HepG2 (cell line): ENCODE data around the gene TNFRSF25. TPM values are rescaled to one million over a fixed set of nuclear protein-coding genes. Genes with fewer than 3 reads are reported as not detected.

ENCODE experiments used
- GABPA ChIP-seq, 2 experiments: IDR thresholded peaks; 2 replicates each; pipeline ENCODE4 v1.6.1; 2011 to 2016; ENCODE audit warnings: low read depth in 2 of 2, low read length in 1 of 2, missing biosample characterization in 1 of 2, missing genetic modification characterization in 1 of 2
- ISL2 ChIP-seq: sonication (generic); formaldehyde crosslinking; IDR thresholded peaks from 2 replicates; pipeline ENCODE4 v1.5.0; 2020; ENCODE audit warnings: missing genetic modification reagents
- MED1 ChIP-seq: sonication (generic); formaldehyde crosslinking; IDR thresholded peaks from 2 replicates; pipeline ENCODE4 v1.4.0; 2020; ENCODE audit warnings: missing genetic modification reagents
- PHF21A ChIP-seq: sonication (generic); formaldehyde crosslinking; IDR thresholded peaks from 2 replicates; pipeline ENCODE4 v1.5.0; 2020; ENCODE audit warnings: mild to moderate bottlenecking, missing genetic modification reagents
- SALL1 ChIP-seq: sonication (generic); formaldehyde crosslinking; IDR thresholded peaks from 2 replicates; pipeline ENCODE4 v1.8.0; 2022; ENCODE audit warnings: mild to moderate bottlenecking, missing genetic modification reagents
- ZFY ChIP-seq: sonication (generic); formaldehyde crosslinking; IDR thresholded peaks from 2 replicates; pipeline ENCODE4 v1.4.0; 2020; ENCODE audit warnings: missing genetic modification reagents
- ZNF34 ChIP-seq: sonication (generic); formaldehyde crosslinking; IDR thresholded peaks from 2 replicates; pipeline ENCODE4 v1.4.0; 2020; ENCODE audit warnings: mild to moderate bottlenecking, missing genetic modification reagents, borderline replicate concordance
- ZNF549 ChIP-seq: sonication (generic); formaldehyde crosslinking; IDR thresholded peaks from 2 replicates; pipeline ENCODE4 v1.5.0; 2020; ENCODE audit warnings: missing genetic modification reagents
- ZNF614 ChIP-seq: IDR thresholded peaks from 2 replicates; pipeline ENCODE4 v1.6.1; 2018; ENCODE audit warnings: missing biosample characterization, missing genetic modification reagents, inconsistent platforms, borderline replicate concordance
- ZNF790 ChIP-seq: sonication (generic); formaldehyde crosslinking; IDR thresholded peaks from 2 replicates; pipeline ENCODE4 v1.8.0; 2022; ENCODE audit warnings: missing genetic modification reagents, mild to moderate bottlenecking, borderline replicate concordance
- ZSCAN20 ChIP-seq: sonication (generic); formaldehyde crosslinking; IDR thresholded peaks from 2 replicates; pipeline ENCODE4 v1.4.0; 2020; ENCODE audit warnings: missing genetic modification reagents, mild to moderate bottlenecking, borderline replicate concordance
- ZSCAN30 ChIP-seq: sonication (generic); formaldehyde crosslinking; IDR thresholded peaks from 2 replicates; pipeline ENCODE4 v1.5.0; 2020; ENCODE audit warnings: mild to moderate bottlenecking, missing genetic modification reagents
- polyA plus RNA-seq, 8 experiments: library from polyadenylated mRNA; depleted of rRNA in 3 of 8; stranded (reverse) in 7 of 8; unstranded in 1 of 8; fragments of >200 nt; fragmentation: Illumina TruSeq in 4 of 8; extraction: Trizol in 4 of 8; gene quantifications; 2 replicates each; pipeline versions ENCODE4 v1.2.1 to v1.2.3, GENCODE V29; 2011 to 2016; ENCODE audit warnings: low read depth in 4 of 8, missing spikeins in 1 of 8, mixed read lengths in 1 of 8; ENCODE audit not compliant: insufficient read depth in 1 of 8
- total RNA-seq, 5 experiments: library from RNA; depleted of rRNA; stranded (reverse); fragments of >200 nt; fragmentation: Illumina TruSeq; extraction: Trizol; gene quantifications; 2 replicates each; pipeline ENCODE4 v1.2.3, GENCODE V29; 2016; ENCODE audit warnings: low read depth in 1 of 5
- TF ChIP-seq, protein P1 (sequence below): sonication (generic); formaldehyde crosslinking; IDR thresholded peaks from 2 replicates; pipeline ENCODE4 v1.4.0; 2020; ENCODE audit warnings: low read depth, mild to moderate bottlenecking, missing genetic modification reagents
- TF ChIP-seq, protein P2 (sequence below): sonication (generic); formaldehyde crosslinking; IDR thresholded peaks from 2 replicates; pipeline ENCODE4 v1.4.0; 2020; ENCODE audit warnings: missing genetic modification reagents, borderline replicate concordance
- TF ChIP-seq, protein P3 (sequence below): sonication (generic); formaldehyde crosslinking; IDR thresholded peaks from 2 replicates; pipeline ENCODE4 v1.5.0; 2020; ENCODE audit warnings: mild to moderate bottlenecking, missing genetic modification reagents, borderline replicate concordance
- TF ChIP-seq, protein P4 (sequence below): IDR thresholded peaks from 2 replicates; pipeline ENCODE4 v1.6.1; 2012; ENCODE audit warnings: low read length, improper control_type of control experiment

TNFRSF25 gene
- total and polyA plus RNA-seq, 2 of the 13 experiments (the other 11 are each of a cell fraction or from before 2014, with no cell fraction given), result 1.4 to 1.5 TPM

DNA sequence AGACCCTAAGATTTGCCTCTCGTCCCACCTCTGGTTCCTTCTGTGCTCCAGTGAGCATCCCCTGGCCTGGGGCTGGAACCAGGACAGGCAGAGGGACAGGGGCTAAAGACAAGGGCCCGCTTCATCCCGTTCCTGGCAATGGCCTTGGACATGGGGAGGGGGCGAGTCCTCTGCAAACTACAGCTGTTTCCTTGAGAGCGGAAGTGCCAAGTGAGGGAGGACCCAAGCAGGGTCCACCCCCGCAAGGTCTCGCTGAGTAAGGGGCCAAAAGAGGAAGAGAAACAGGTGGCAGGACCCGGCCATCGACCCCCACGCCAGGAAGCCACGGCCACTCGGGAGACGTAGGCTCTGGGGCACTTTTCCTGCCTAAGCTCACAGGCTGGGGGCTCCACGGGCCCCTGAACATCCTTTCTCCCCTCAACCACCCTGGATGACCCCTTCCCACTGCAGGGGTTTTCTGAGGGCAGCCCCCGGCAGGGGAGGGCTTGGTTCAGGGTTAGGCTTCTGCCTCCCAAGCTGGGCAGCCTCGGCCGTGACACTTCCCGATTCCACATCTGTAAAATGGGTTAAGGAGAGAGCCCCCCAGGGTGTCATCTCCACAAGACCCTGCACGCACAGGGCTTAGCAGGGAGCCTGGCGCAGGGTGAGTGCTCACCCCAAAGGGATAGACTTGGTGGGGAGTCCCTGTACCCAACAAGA is 43.4 kb upstream of the TNFRSF25 start (continued):
- TF ChIP-seq, protein P1, sequence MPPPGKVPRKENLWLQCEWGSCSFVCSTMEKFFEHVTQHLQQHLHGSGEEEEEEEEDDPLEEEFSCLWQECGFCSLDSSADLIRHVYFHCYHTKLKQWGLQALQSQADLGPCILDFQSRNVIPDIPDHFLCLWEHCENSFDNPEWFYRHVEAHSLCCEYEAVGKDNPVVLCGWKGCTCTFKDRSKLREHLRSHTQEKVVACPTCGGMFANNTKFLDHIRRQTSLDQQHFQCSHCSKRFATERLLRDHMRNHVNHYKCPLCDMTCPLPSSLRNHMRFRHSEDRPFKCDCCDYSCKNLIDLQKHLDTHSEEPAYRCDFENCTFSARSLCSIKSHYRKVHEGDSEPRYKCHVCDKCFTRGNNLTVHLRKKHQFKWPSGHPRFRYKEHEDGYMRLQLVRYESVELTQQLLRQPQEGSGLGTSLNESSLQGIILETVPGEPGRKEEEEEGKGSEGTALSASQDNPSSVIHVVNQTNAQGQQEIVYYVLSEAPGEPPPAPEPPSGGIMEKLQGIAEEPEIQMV (CRISPR knock-in tag), result 0 out of 2 replicates have a peak, but pooled peaks have one; percentile 26
- no peak for TF ChIP-seq ISL2
- 0 out of 2 replicates have a peak, but pooled peaks have one; percentile 21 for TF ChIP-seq ZFY
- 0 out of 2 replicates have a peak, but pooled peaks have one; percentile 39 for TF ChIP-seq MED1 (CRISPR knock-in tag)
- 0 out of 2 replicates have a peak, but pooled peaks have one; percentile 19 for TF ChIP-seq PHF21A (CRISPR knock-in tag)
- TF ChIP-seq, protein P2, sequence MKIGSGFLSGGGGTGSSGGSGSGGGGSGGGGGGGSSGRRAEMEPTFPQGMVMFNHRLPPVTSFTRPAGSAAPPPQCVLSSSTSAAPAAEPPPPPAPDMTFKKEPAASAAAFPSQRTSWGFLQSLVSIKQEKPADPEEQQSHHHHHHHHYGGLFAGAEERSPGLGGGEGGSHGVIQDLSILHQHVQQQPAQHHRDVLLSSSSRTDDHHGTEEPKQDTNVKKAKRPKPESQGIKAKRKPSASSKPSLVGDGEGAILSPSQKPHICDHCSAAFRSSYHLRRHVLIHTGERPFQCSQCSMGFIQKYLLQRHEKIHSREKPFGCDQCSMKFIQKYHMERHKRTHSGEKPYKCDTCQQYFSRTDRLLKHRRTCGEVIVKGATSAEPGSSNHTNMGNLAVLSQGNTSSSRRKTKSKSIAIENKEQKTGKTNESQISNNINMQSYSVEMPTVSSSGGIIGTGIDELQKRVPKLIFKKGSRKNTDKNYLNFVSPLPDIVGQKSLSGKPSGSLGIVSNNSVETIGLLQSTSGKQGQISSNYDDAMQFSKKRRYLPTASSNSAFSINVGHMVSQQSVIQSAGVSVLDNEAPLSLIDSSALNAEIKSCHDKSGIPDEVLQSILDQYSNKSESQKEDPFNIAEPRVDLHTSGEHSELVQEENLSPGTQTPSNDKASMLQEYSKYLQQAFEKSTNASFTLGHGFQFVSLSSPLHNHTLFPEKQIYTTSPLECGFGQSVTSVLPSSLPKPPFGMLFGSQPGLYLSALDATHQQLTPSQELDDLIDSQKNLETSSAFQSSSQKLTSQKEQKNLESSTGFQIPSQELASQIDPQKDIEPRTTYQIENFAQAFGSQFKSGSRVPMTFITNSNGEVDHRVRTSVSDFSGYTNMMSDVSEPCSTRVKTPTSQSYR (CRISPR knock-in tag), result no peak
- TF ChIP-seq ZSCAN30, result no peak
- TF ChIP-seq GABPA (IDR thresholded peaks at IDR 0.05; ENCODE audit: low read depth, low read length), result no peak
- 0 out of 2 replicates have a peak, but pooled peaks have one; percentile 22 for TF ChIP-seq GABPA (CRISPR knock-in tag; IDR thresholded peaks at IDR 0.05; ENCODE audit: low read depth)
- TF ChIP-seq ZNF614 (CRISPR knock-in tag), result no peak
- TF ChIP-seq, protein P3, sequence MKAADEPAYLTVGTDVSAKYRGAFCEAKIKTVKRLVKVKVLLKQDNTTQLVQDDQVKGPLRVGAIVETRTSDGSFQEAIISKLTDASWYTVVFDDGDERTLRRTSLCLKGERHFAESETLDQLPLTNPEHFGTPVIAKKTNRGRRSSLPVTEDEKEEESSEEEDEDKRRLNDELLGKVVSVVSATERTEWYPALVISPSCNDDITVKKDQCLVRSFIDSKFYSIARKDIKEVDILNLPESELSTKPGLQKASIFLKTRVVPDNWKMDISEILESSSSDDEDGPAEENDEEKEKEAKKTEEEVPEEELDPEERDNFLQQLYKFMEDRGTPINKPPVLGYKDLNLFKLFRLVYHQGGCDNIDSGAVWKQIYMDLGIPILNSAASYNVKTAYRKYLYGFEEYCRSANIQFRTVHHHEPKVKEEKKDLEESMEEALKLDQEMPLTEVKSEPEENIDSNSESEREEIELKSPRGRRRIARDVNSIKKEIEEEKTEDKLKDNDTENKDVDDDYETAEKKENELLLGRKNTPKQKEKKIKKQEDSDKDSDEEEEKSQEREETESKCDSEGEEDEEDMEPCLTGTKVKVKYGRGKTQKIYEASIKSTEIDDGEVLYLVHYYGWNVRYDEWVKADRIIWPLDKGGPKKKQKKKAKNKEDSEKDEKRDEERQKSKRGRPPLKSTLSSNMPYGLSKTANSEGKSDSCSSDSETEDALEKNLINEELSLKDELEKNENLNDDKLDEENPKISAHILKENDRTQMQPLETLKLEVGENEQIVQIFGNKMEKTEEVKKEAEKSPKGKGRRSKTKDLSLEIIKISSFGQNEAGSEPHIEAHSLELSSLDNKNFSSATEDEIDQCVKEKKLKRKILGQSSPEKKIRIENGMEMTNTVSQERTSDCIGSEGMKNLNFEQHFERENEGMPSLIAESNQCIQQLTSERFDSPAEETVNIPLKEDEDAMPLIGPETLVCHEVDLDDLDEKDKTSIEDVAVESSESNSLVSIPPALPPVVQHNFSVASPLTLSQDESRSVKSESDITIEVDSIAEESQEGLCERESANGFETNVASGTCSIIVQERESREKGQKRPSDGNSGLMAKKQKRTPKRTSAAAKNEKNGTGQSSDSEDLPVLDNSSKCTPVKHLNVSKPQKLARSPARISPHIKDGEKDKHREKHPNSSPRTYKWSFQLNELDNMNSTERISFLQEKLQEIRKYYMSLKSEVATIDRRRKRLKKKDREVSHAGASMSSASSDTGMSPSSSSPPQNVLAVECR, result peak; percentile 39; the same call in 1 of the 2 replicates
- TF ChIP-seq ZSCAN20 (CRISPR knock-in tag), result no peak
- TF ChIP-seq, protein P4, sequence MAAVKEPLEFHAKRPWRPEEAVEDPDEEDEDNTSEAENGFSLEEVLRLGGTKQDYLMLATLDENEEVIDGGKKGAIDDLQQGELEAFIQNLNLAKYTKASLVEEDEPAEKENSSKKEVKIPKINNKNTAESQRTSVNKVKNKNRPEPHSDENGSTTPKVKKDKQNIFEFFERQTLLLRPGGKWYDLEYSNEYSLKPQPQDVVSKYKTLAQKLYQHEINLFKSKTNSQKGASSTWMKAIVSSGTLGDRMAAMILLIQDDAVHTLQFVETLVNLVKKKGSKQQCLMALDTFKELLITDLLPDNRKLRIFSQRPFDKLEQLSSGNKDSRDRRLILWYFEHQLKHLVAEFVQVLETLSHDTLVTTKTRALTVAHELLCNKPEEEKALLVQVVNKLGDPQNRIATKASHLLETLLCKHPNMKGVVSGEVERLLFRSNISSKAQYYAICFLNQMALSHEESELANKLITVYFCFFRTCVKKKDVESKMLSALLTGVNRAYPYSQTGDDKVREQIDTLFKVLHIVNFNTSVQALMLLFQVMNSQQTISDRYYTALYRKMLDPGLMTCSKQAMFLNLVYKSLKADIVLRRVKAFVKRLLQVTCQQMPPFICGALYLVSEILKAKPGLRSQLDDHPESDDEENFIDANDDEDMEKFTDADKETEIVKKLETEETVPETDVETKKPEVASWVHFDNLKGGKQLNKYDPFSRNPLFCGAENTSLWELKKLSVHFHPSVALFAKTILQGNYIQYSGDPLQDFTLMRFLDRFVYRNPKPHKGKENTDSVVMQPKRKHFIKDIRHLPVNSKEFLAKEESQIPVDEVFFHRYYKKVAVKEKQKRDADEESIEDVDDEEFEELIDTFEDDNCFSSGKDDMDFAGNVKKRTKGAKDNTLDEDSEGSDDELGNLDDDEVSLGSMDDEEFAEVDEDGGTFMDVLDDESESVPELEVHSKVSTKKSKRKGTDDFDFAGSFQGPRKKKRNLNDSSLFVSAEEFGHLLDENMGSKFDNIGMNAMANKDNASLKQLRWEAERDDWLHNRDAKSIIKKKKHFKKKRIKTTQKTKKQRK, result no peak
- no peak for TF ChIP-seq ZNF34 (CRISPR knock-in tag)
- no peak for TF ChIP-seq ZNF549 (CRISPR knock-in tag)
- peak; percentile 31; the same call in 1 of the 2 replicates for TF ChIP-seq SALL1 (CRISPR knock-in tag)
- TF ChIP-seq ZNF790 (CRISPR knock-in tag), result no peak
